ENCODE measurements around the gene TMEM164. TPM values are rescaled to one million over a fixed set of nuclear protein-coding genes. Genes with fewer than 3 reads are reported as not detected.

TMEM164 gene
- total RNA-seq, 2 experiments from 2014 or later = 11.9 to 12.0 TPM

DNA sequence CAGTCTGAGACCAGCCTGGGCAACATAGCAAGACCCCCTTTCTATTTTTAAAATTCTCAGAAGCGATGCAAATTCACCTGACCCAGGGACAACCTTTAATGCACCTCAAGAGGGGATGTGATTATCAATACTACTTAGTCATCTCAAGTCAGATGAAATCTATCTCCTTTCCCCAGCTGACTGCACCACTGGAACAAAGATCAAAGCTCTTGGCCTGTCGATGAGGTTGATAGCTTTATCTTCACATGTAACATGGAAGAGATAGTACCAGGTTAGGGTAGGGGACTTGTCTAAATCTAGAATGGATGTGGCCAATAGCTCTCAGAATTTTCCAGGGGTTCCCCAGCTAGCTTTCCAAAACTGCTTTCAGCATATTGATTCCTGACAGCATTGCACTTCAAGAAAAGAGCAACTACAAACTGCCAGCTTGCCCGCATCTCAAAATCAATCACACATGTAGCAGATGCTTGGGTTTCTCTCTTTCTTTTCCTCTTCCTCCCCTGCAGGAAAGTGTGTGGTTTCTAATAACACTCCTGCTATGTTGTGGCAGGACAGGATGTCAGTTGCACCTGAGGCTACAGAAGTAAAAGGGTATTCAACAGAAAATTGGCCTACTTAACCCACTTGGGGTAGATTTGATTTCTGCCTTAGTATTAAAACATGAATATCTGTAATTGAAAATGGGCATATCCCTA, 12.2 kb upstream of the TMEM164 start:
- H3K9me3 Mint-ChIP-seq = no peaks in the 10 kb centered on the region
- intact Hi-C loops (cut with micrococcal nuclease) = no loop called here
- no peak overlapping the region for H3K4me3 Mint-ChIP-seq
- H3K4me1 Mint-ChIP-seq (ENCODE audit: low read depth) = peaks cover 15% of the 10 kb centered on the region
- CTCF ChIA-PET = interaction anchor here (1.5 kb wide), 1 partner anchor 10 kb away, joined by 3 read pairs; no protein-coding TSS in a partner anchor
- DNase-seq = peak; percentile 11
- H3K36me3 Mint-ChIP-seq (ENCODE audit: low read depth) = no peaks in the 10 kb centered on the region
- no peaks in the 10 kb centered on the region for H3K27me3 Mint-ChIP-seq (ENCODE audit: low read depth)
- H3K27ac Mint-ChIP-seq = peak overlapping the region; percentile 13

GRCh38 chrX:109992203-109992602, 10.7 kb upstream of the TMEM164 start:
- no peak overlapping the region for H3K27ac Mint-ChIP-seq
- H3K4me3 Mint-ChIP-seq = no peak overlapping the region
- CTCF ChIA-PET = interaction anchor here (1.5 kb wide), 1 partner anchor 11 kb away, joined by 3 read pairs; no protein-coding TSS in a partner anchor
- no peaks in the 10 kb centered on the region for H3K9me3 Mint-ChIP-seq
- DNase-seq = no peak
- H3K27me3 Mint-ChIP-seq (ENCODE audit: low read depth) = no peaks in the 10 kb centered on the region
- intact Hi-C loops (cut with micrococcal nuclease) = no loop called here
- H3K36me3 Mint-ChIP-seq (ENCODE audit: low read depth) = no peaks in the 10 kb centered on the region
- H3K4me1 Mint-ChIP-seq (ENCODE audit: low read depth) = peaks cover 15% of the 10 kb centered on the region

DNA sequence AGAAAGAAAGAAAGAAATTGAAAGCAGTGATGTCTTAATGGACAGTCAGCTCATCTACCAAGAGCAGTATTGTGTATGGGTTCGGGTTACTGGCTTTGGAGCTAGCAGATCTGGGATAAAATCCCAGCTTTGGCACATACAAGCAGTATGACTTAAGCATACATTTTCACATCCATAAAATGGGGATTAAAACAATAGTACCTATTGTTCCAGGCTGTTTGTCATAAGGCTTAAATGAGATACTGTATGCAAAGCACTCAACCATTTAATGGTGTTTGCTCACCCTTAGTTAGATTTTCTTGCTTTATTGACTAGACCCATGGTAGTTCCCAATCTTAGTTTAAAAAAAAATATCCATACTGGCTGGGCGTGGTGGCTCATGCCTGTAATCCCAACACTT, 7.8 kb upstream of the TMEM164 start:
- DNase-seq = no peak
- CTCF ChIA-PET = no interaction called here
- H3K4me3 Mint-ChIP-seq = no peak overlapping the region
- H3K4me1 Mint-ChIP-seq (ENCODE audit: low read depth) = peaks cover 15% of the 10 kb centered on the region
- no peaks in the 10 kb centered on the region for H3K9me3 Mint-ChIP-seq
- intact Hi-C loops (cut with micrococcal nuclease) = no loop called here
- no peak overlapping the region for H3K27ac Mint-ChIP-seq
- no peaks in the 10 kb centered on the region for H3K36me3 Mint-ChIP-seq (ENCODE audit: low read depth)
- H3K27me3 Mint-ChIP-seq (ENCODE audit: low read depth) = no peaks in the 10 kb centered on the region

DNA sequence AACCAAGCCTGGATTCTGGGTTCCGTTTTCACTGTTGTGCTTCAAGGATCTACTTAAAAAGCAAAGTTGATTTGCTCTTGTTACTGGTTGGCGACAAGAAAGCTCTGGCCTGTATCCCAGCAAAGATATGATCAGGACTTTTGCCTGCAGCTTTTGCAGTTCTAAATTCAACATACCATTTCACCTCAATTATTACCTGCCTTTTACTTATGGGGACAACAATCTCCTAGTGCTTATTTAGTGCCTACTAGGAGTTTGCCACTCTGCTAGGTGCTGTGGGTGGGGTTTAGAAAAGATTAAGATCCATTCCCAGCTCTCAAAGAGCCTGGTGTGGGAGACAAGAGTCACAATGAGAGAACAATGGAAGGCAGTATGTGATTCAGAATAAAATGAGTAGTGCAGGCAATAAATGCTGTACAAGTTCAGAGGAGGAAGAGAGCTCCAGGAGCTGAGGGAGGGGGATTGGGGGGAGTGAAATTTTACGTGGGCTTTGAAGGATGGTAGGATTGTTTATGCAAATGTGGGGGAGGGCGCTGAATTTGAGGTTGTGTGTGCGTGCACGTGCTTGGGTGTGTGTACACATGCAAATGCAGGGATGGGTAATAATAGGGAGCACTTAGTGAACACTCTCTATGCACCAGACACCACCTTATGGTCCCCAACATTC, 5.0 kb upstream of the TMEM164 start:
- no peak overlapping the region for H3K27ac Mint-ChIP-seq

GRCh38 chrX:110000000-110000399, 2.9 kb upstream of the TMEM164 start:
- Mint-ChIP-seq H3K27me3 (ENCODE audit: low read depth) (no peaks in the 10 kb centered on the region), H3K4me3 (no peak overlapping the region), H3K36me3 (ENCODE audit: low read depth) (no peaks in the 10 kb centered on the region), H3K4me1 (ENCODE audit: low read depth) (peaks cover 17% of the 10 kb centered on the region), H3K27ac (no peak overlapping the region), H3K9me3 (no peaks in the 10 kb centered on the region)
- DNase-seq = no peak
- intact Hi-C loops (cut with micrococcal nuclease) = loop anchor here (5.0 kb wide), 2 partner anchors 268 to 317 kb away; partner anchors contain the start of genes ACSL4 and AMMECR1
- CTCF ChIA-PET = no interaction called here

More for the DNA sequence above, 5.0 kb upstream of the TMEM164 start:
- Mint-ChIP-seq H3K9me3 (no peaks in the 10 kb centered on the region), H3K36me3 (ENCODE audit: low read depth) (no peaks in the 10 kb centered on the region), H3K4me1 (ENCODE audit: low read depth) (peaks cover 5% of the 10 kb centered on the region), H3K27me3 (ENCODE audit: low read depth) (no peaks in the 10 kb centered on the region), H3K4me3 (no peak overlapping the region)
- intact Hi-C loops (cut with micrococcal nuclease) = no loop called here
- no peak for DNase-seq
- CTCF ChIA-PET = interaction anchor here (0.7 kb wide), 1 partner anchor 36 kb away, joined by 3 read pairs; no protein-coding TSS in a partner anchor

DNA sequence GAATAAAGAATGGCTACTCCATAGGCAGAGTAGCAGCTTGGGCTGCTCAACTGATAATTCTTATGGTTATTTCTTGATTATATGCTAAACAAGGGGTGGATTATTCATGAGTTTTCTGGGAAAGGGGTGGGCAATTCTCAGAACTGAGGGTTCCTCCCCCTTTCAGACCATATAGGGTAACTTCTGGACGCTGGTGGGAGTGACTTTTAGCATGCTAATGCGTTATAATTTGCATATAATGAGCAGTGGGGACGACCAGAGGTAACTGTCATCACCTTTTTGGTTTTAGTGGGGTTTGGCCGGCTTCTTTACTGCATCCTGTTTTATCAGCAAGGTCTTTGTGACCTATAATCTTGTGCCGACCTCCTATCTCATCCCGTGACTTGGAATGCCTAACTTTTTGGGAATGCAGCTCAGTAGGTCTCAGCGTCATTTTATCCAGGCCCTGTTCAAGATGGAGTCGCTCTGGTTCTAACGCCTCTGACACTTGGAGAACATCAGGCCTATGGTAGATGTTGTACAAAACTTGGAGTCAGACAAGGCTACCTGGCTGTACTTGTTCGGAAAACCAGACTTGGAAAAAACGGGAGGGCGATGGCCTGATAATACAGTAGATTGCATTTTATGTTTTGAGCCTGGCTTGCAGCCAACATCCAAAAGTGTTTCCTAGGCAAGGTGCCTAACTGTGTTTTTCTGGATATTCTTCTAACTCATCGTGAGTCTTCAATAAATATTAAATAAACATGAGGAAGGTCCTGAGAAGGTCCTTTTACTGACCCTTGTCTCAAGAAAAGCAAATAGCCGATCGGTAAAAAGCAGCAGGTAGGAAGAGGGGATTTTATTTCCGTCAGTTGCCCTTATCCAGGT, 1.8 kb upstream of the TMEM164 start:
- Mint-ChIP-seq H3K9me3 (no peaks in the 10 kb centered on the region), H3K36me3 (ENCODE audit: low read depth) (peaks cover 4% of the 10 kb centered on the region), H3K4me3 (peak overlapping the region; percentile 83), H3K27ac (no peak overlapping the region), H3K27me3 (ENCODE audit: low read depth) (no peaks in the 10 kb centered on the region), H3K4me1 (ENCODE audit: low read depth) (peaks cover 23% of the 10 kb centered on the region)
- no peak for DNase-seq
- intact Hi-C loops (cut with micrococcal nuclease) = loop anchor here (5.0 kb wide), 2 partner anchors 269 to 316 kb away; partner anchors contain the start of genes ACSL4 and AMMECR1
- CTCF ChIA-PET = no interaction called here

GRCh38 chrX:110001740-110002299, 1.1 kb upstream of the TMEM164 start:
- CTCF ChIA-PET = no interaction called here
- H3K9me3 Mint-ChIP-seq = no peaks in the 10 kb centered on the region
- intact Hi-C loops (cut with micrococcal nuclease) = loop anchor here (1.0 to 5.0 kb wide), 6 partner anchors 85 to 465 kb away; partner anchors contain the start of genes ACSL4, AMMECR1 and NXT2
- H3K27ac Mint-ChIP-seq = peak overlapping the region; percentile 81
- no peak for DNase-seq
- peaks cover 4% of the 10 kb centered on the region for H3K36me3 Mint-ChIP-seq (ENCODE audit: low read depth)
- H3K27me3 Mint-ChIP-seq (ENCODE audit: low read depth) = no peaks in the 10 kb centered on the region
- H3K4me1 Mint-ChIP-seq (ENCODE audit: low read depth) = peaks cover 29% of the 10 kb centered on the region
- peak overlapping the region; percentile 83 for H3K4me3 Mint-ChIP-seq

- CTCF ChIA-PET = interaction anchor here (1.0 kb wide), 1 partner anchor 21 kb away, joined by 3 read pairs; no protein-coding TSS in a partner anchor
- no peak for DNase-seq
- intact Hi-C loops (cut with micrococcal nuclease) = loop anchor here (2.0 to 5.0 kb wide), 4 partner anchors 129 to 467 kb away; partner anchors contain the start of genes ACSL4, AMMECR1 and NXT2
Measured at GRCh38 chrX:110003167-110004156, 548 bp downstream of the TMEM164 start.

GRCh38 chrX:110004215-110004614, 1.3 kb downstream of the TMEM164 start:
- Mint-ChIP-seq H3K4me3 (peak overlapping the region; percentile 9), H3K27ac (no peak overlapping the region), H3K27me3 (ENCODE audit: low read depth) (no peaks in the 10 kb centered on the region), H3K36me3 (ENCODE audit: low read depth) (peaks cover 4% of the 10 kb centered on the region), H3K4me1 (ENCODE audit: low read depth) (peaks cover 35% of the 10 kb centered on the region), H3K9me3 (no peaks in the 10 kb centered on the region)
- CTCF ChIA-PET = no interaction called here
- intact Hi-C loops (cut with micrococcal nuclease) = loop anchor here (5.0 kb wide), 2 partner anchors 272 to 313 kb away; partner anchors contain the start of genes ACSL4 and AMMECR1
- no peak for DNase-seq

More at GRCh38 chrX:110003167-110004156, 548 bp downstream of the TMEM164 start:
- Mint-ChIP-seq H3K27me3 (ENCODE audit: low read depth) (no peaks in the 10 kb centered on the region), H3K36me3 (ENCODE audit: low read depth) (peaks cover 4% of the 10 kb centered on the region), H3K9me3 (no peaks in the 10 kb centered on the region), H3K4me3 (peak overlapping the region; percentile 80), H3K27ac (peak overlapping the region; percentile 63), H3K4me1 (ENCODE audit: low read depth) (peaks cover 31% of the 10 kb centered on the region)

DNA sequence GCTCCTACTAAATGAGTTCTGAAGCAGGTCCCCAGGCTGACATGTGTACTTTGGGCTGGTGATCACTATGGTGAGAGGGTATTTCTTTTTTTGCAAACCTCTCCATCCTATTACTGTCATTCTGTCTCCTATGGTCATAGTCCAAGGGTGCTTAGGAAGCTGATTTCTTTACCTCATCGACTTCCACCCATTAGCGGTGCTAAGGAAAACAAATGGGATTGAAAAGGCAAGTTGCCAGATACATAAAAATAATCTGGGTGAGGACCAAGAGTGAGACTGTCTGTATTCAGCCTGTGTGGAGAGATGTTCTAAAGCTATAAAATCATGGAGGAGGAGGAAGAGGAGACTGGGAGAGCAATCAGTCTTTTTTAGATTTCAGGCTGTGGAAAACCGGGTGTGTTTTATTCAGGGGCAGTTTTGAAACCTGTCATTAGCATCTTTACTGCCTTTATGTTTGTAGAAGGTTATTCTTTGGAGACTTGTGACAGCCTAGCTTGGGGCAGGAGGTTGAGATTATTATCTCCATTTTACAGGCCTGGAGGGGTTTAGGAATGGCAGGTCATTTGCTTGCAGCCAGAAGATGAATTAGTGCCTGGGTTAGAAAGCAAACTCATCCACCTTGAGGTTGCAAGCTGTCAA, 1.9 kb downstream of the TMEM164 start:
- Mint-ChIP-seq H3K4me1 (ENCODE audit: low read depth) (peaks cover 35% of the 10 kb centered on the region), H3K4me3 (peak overlapping the region; percentile 9), H3K27ac (no peak overlapping the region), H3K36me3 (ENCODE audit: low read depth) (peaks cover 4% of the 10 kb centered on the region), H3K9me3 (no peaks in the 10 kb centered on the region), H3K27me3 (ENCODE audit: low read depth) (no peaks in the 10 kb centered on the region)
- no peak for DNase-seq
- intact Hi-C loops (cut with micrococcal nuclease) = loop anchor here (5.0 kb wide), 2 partner anchors 273 to 312 kb away; partner anchors contain the start of genes ACSL4 and AMMECR1
- CTCF ChIA-PET = no interaction called here
